HG02884 (cell line): ENCODE measurements around the gene RPL3.
"Not testable (repeated sequence)": the region's sequence is repeated elsewhere in the genome, so short reads cannot be mapped to it uniquely, and the experiment has no call there.

Experiments used
- ATAC-seq: cut with Tn5 transposase; IDR thresholded peaks from one replicate; pipeline ENCODE4 v1.9.1; 2021; ENCODE audit warnings: mild to moderate bottlenecking, moderate library complexity; ENCODE audit not compliant: unreplicated experiment

RPL3 gene

GRCh38 chr22:39352306-39352891 lies 33.0 kb upstream of the RPL3 start:
- ATAC-seq, result no peak

DNA sequence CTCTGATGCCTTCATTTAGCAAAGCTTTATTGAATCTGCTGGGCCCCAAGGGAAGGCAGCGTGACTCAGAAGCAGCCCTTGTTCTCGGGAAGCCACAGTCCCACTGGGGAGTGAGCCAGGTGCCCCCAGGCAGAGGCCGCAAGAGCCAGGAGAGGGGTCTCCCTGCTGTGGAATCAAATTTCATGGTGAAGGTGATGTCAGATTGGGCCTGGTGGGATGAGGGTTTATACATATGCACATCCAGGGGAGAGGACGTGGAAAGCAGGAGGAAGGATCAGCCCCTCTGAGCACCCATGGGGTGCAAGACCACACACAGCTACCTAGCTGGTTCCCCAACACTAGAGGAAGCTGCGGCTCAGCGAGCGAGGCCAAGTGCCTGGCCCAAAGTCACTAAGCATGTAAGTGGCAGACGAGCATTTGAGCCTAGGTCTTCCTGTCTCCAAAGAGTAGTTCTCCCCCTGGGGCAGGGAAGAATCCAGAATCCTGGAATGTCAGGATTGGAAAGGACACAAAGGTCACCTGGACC lies 32.3 kb upstream of the RPL3 start:
- ATAC-seq, result no peak

GRCh38 chr22:39350757-39351688 lies 31.6 kb upstream of the RPL3 start:
- ATAC-seq, result no peak

DNA sequence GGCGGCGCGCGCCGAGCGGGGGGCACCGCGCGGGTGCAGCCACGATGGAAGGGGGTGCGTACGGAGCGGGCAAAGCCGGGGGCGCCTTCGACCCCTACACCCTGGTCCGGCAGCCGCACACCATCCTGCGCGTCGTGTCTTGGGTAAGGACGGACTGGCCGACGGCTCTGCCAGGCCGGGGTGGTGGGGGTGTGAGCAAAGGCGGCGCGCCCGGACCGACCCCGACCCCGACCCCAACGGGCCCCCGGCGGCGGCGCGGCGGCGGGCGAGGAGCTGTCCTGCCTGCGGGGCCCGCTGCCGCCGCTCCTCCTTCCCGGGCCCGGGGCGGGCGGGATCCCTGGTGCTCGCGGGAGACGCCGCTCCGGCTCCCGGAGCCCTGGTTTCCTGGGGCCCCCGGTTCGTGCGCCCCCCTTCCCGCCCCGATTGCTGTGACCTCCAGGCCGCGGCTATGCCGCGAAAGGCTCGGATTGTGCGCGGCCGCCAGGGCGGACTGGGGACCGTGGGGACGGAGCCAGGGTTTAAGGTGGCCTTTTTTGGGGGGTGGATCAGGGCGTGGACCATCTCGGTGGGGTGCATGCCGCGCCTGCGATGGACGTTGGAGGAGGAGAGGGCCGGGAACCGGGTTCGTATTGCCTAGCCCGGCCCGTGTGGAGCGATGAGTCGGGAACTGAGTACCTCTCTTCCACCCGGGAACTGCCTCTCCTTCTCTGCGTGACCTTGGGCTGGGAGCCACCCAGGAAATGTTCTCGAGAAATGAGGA lies 30.7 kb upstream of the RPL3 start, which contains the start of gene SYNGR1:
Gene SYNGR1, plus strand, starts transcription at position 25 of the 760 bp plus-strand sequence. Its CDS starts 20 bp downstream, at position 45.
- ATAC-seq, result no peak

GRCh38 chr22:39349506-39349966 lies 30.1 kb upstream of the RPL3 start:
- no peak for ATAC-seq

DNA sequence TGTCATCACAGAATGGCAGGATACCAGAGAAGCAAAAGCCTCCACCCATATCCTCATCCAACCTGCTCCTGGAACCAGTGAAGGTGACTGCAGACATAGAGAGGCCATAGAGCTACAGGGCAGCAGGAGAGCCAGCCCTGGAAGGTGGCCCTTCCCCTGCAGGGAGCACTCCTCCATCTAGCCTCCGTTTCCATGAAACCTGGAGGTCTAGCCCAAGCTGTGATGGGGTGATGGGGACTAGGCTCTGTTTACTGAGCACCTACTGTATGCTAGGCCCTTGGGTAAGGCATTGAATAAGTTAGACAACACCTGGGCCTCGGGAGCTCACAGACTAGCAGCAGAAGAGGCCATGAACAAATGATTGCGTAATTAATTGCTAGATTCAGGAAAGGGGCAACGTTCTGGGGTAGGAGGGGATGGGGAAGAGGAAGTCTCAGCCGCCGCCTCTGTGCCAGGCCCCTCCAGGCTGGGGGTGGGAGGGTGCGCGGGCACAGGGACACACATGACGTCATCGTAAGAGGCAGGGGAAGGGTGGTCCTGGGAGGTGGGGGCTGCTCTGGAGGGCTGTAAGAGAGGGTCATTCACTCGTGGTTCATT lies 29.6 kb upstream of the RPL3 start:
- no peak for ATAC-seq

DNA sequence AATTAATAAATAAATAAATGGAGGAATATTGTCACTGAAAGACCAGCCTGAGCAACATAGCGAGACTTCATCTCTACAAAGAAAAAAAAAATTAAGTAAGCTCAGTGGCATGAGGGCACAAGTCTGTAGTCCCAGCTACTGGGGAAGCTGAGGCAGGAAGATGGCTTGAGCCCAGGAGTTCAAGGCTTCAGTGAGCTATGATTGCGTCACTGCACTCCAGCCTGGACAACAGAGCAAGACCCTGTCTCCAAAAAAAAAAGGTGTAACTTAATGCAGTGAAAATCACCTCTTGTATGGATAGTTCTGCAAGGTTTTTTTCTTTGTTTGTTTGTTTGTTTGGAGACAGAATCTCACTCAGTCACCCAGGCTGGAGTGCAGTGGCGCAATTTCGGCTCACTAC lies 25.8 kb upstream of the RPL3 start:
- no peak for ATAC-seq

- no peak for ATAC-seq
These were observed 24.6 kb upstream of the RPL3 start for GRCh38 chr22:39344046-39344390.

DNA sequence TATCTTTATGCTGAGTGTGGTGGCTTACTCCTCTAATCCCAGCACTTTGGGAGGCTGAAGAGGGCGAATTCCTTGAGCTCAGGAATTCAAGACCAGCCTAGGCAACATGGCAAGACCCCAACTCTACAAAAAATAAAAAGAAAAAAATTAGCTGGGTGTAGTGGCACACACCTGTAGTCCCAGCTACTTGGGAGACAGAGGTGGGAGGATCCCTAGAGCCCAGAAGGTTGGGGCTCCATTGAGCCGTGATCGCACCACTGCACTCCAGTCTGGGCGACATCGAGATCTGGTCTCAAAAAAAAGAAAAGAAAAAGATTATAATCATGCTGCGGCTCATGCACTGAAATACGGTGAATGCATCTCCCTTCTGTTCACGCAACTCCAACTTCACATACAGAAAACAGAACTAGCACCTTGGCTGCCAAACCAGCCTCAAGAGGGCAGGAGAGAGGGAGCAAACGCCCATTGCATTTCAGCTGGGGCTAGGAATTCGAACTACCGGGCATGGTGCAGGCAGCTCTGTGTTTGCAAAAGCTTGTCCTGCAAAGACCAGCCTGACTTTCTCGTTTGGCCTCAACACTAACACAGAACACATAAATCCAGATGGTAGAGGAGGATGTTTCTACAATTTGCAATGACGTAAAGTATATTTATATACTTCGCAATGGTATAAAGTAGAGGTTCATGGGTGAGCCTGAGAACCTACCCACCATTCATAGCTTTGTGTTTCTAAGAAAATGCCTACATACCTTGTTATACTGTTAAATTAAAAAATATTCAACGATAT lies 24.0 kb upstream of the RPL3 start:
- no peak for ATAC-seq

DNA sequence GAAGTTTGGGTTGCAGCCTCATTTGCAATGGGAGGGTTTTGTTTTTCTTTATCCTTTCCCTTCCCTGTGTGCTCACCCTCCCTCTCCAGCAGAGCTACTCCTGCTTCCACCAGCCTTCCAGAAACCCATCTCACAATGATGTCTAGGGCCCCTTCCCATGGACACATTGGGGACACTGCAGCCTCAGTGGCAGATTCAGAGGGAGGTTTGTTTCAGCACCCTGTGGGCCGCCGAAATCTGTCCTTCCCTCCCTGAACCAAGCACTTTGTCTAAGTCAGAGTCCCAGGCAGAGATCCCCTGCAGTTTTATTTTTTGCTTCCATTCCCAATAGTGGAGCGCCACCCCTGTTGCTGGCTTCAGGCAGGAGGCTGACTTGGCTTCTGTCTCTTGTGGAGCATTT lies 21.8 kb upstream of the RPL3 start:
- no peak for ATAC-seq

DNA sequence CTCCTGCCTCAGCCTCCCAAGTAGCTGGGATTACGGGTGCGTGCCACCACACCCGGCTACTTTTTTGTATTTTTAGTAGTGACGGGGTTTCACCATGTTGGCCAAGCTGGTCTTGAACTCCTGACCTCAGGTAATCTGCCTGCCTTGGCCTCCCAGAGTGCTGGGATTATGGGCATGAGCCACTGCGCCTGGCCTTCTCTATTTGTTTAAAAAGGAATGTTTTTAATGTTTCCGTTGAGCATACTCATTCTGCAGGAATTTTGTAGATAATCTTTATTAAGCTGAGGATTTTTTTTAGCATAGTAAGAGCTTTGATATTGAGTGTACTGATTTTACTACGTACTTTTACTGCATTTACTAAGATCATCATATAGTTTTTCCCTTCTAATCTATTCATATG lies 20.4 kb upstream of the RPL3 start:
- ATAC-seq, result not testable (repeated sequence)

DNA sequence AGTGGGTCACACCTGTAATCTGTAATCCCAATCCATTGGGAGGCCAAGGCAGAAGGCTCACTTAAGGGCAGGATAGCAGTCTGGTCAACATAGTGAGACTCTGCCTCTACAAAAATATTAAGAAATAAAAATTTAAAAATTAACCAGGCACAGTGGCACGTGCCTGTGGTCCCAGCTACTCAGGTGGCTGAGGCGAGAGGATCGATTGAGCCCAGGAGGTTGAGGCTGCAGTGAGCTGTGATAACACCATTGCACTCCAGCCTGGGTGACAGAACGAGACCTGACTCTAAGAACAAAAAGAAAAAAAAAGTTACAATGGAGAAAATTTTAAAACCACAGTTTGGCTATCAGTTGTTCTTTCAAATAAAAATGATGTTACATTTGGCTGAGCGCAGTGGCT lies 17.0 kb upstream of the RPL3 start:
- ATAC-seq, result no peak

DNA sequence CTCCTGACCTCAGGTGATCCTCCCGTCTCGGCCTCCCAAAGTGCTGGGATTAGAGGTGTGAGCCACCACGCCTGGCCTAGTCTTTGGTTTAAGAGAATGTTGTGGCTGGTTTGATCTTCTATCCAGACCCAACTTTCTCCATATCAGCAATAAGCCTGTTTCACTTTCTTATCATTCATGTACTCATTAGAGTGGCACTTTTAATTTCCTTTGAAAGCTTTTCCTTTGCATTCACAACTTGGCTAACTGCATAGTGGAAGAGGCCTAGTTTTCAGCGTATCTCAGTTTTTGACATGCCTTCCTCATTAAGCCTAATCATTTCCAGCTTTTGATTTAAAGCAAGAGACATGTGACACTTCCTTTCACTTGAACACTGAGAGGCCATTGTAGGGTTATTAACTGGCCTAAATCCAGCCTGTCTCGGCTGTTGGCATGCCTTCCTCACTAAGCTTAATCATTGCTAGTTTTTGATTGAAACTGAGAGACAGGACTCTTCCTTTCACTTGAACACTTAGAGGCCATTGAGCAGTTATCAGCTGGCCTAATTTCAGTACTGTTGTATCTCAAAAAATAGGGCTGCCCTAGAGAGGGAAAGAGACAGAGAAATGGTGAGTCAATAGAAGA lies 13.1 kb upstream of the RPL3 start:
- ATAC-seq, result no peak

DNA sequence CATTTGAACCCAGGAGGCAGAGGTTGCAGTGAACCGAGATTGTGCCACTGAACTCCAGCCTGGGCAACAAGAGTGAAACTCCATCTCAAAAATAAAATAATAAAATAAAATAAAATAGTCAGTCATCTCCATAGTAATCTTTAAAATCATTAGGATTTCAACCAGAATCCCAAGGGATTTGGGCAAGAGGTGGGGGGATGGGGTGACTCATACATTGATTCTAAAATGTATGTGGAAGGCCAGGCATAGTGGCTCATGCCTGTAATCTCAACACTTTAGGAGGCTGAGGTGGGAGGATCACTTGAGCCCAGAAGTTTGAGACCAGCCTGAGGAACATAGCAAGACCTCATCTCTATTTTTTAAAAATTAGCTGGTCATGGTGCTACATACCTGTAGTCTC lies 11.1 kb upstream of the RPL3 start:
- ATAC-seq, result not testable (repeated sequence)

GRCh38 chr22:39327995-39328754 lies 8.8 kb upstream of the RPL3 start:
- ATAC-seq, result no peak

GRCh38 chr22:39325392-39325932 lies 6.0 kb upstream of the RPL3 start:
- ATAC-seq, result no peak

GRCh38 chr22:39320616-39321029 lies 1.2 kb upstream of the RPL3 start:
- ATAC-seq, result not testable (repeated sequence)

GRCh38 chr22:39318507-39319283 lies 728 bp downstream of the RPL3 start:
- no peak for ATAC-seq
